Karpas-422 (cell line): Measurements from ENCODE around the gene SNX20. TPM values are rescaled to one million over a fixed set of nuclear protein-coding genes. Genes with fewer than 3 reads are reported as not detected.

Source experiments
- DNase-seq: peaks from one replicate; pipeline ENCODE4 v3.0.0-alpha.2; 2015
- H2AFZ ChIP-seq: fragments of 200-600 bp; sonication (generic); 2 replicates; pipeline ENCODE4 v1.6.1; 2014; ENCODE audit warnings: antibody characterized with exemption, low read length, mixed read lengths
- H3K27ac ChIP-seq: fragments of 200-600 bp; sonication (generic); 2 replicates; pipeline ENCODE4 v1.5.1; 2014; ENCODE audit warnings: mild to moderate bottlenecking, low read length, moderate library complexity
- H3K27me3 ChIP-seq: fragments of 200-600 bp; sonication (generic); 2 replicates; pipeline ENCODE4 v1.6.1; 2014; ENCODE audit warnings: low read length, mixed read lengths
- H3K36me3 ChIP-seq: fragments of 200-600 bp; sonication (generic); 2 replicates; pipeline ENCODE4 v1.6.1; 2014; ENCODE audit warnings: low read length, mixed read lengths; ENCODE audit not compliant: insufficient read depth
- H3K4me1 ChIP-seq: fragments of 200-600 bp; sonication (generic); 2 replicates; pipeline ENCODE4 v1.6.1; 2014; ENCODE audit warnings: mild to moderate bottlenecking, low read length, mixed read lengths
- H3K4me2 ChIP-seq: fragments of 200-600 bp; sonication (generic); 2 replicates; pipeline ENCODE4 v1.6.1; 2014; ENCODE audit warnings: low read length, low read depth, mild to moderate bottlenecking; ENCODE audit not compliant: poor library complexity, severe bottlenecking
- H3K4me3 ChIP-seq: fragments of 200-600 bp; sonication (generic); 2 replicates; pipeline ENCODE4 v1.5.1; 2014; ENCODE audit warnings: mild to moderate bottlenecking, antibody characterized with exemption, low read length, mixed read lengths
- H3K79me2 ChIP-seq: fragments of 200-600 bp; sonication (generic); 2 replicates; pipeline ENCODE4 v1.6.1; 2014; ENCODE audit warnings: mild to moderate bottlenecking, low read length, mixed read lengths
- H3K9ac ChIP-seq: fragments of 200-600 bp; sonication (generic); 2 replicates; pipeline ENCODE4 v1.6.0; 2014; ENCODE audit warnings: low read length
- H3K9me2 ChIP-seq: fragments of 200-600 bp; sonication (generic), shearing (Covaris generic); replicated peaks from 2 replicates; pipeline ENCODE4 v1.6.0; 2014; ENCODE audit warnings: mild to moderate bottlenecking, low read length, moderate library complexity; ENCODE audit not compliant: insufficient read depth
- H3K9me3 ChIP-seq: fragments of 300-700, 200-600 bp; sonication (generic); 2 replicates; pipeline ENCODE4 v1.6.1; 2014; ENCODE audit warnings: low read length, mixed read lengths
- H4K20me1 ChIP-seq: fragments of 200-600 bp; sonication (generic); 2 replicates; pipeline ENCODE4 v1.6.1; 2014; ENCODE audit warnings: mild to moderate bottlenecking, antibody characterized with exemption, low read length, low read depth; ENCODE audit not compliant: insufficient read depth
- total RNA-seq: library from RNA; depleted of rRNA; stranded (reverse); fragments of >200 nt; shearing (Covaris generic); gene quantifications from 2 replicates; pipeline ENCODE4 v1.2.3, GENCODE V29; 2014; ENCODE audit warnings: low replicate concordance

The SNX20 gene
- total RNA-seq, 1 experiment from 2014 or later = 10.2 TPM

- H3K9ac ChIP-seq = no peak overlapping the region
- no peak for DNase-seq
- H3K27me3 ChIP-seq = no peaks in the 10 kb centered on the region
- no peak overlapping the region for H3K27ac ChIP-seq
- H2AFZ ChIP-seq = no peak overlapping the region
- H4K20me1 ChIP-seq = no peaks in the 10 kb centered on the region
- H3K9me3 ChIP-seq = peaks cover 17% of the 10 kb centered on the region
- no peaks in the 10 kb centered on the region for H3K79me2 ChIP-seq
- H3K4me2 ChIP-seq = no peak overlapping the region
- no peaks in the 10 kb centered on the region for H3K4me1 ChIP-seq
- no peaks in the 10 kb centered on the region for H3K9me2 ChIP-seq
- no peak overlapping the region for H3K4me3 ChIP-seq
- H3K36me3 ChIP-seq = peaks cover 13% of the 10 kb centered on the region
Observed at GRCh38 chr16:50673496-50674275, 7.4 kb downstream of the SNX20 start.

- Histone ChIP-seq H3K79me2 (no peaks in the 10 kb centered on the region), H3K27me3 (no peaks in the 10 kb centered on the region), H3K4me1 (no peaks in the 10 kb centered on the region), H3K4me3 (no peak overlapping the region), H3K9me3 (peaks cover 17% of the 10 kb centered on the region), H4K20me1 (no peaks in the 10 kb centered on the region), H3K27ac (no peak overlapping the region), H3K9me2 (no peaks in the 10 kb centered on the region), H3K4me2 (no peak overlapping the region), H2AFZ (no peak overlapping the region), H3K36me3 (peaks cover 13% of the 10 kb centered on the region), H3K9ac (no peak overlapping the region)
- peak; percentile 79 for DNase-seq
Observed at GRCh38 chr16:50671644-50672260, 9.4 kb downstream of the SNX20 start.

GRCh38 chr16:50670476-50670875 lies 10.6 kb downstream of the SNX20 start:
- Histone ChIP-seq H3K4me3 (no peak overlapping the region), H3K4me2 (no peak overlapping the region), H3K79me2 (no peaks in the 10 kb centered on the region), H3K4me1 (no peaks in the 10 kb centered on the region), H3K9me2 (no peaks in the 10 kb centered on the region), H2AFZ (no peak overlapping the region), H3K9ac (no peak overlapping the region), H3K36me3 (peaks cover 13% of the 10 kb centered on the region), H3K9me3 (peaks cover 17% of the 10 kb centered on the region), H3K27ac (no peak overlapping the region), H3K27me3 (no peaks in the 10 kb centered on the region), H4K20me1 (no peaks in the 10 kb centered on the region)
- no peak for DNase-seq

GRCh38 chr16:50669741-50670140 lies 11.4 kb downstream of the SNX20 start:
- H3K9ac ChIP-seq = no peak overlapping the region
- no peaks in the 10 kb centered on the region for H3K79me2 ChIP-seq
- H3K4me1 ChIP-seq = no peaks in the 10 kb centered on the region
- H3K27me3 ChIP-seq = no peaks in the 10 kb centered on the region
- H3K4me3 ChIP-seq = no peak overlapping the region
- DNase-seq = no peak
- H2AFZ ChIP-seq = no peak overlapping the region
- peaks cover 11% of the 10 kb centered on the region for H3K36me3 ChIP-seq
- H3K9me2 ChIP-seq = no peaks in the 10 kb centered on the region
- no peak overlapping the region for H3K4me2 ChIP-seq
- no peaks in the 10 kb centered on the region for H4K20me1 ChIP-seq
- H3K9me3 ChIP-seq = peaks cover 17% of the 10 kb centered on the region
- no peak overlapping the region for H3K27ac ChIP-seq

GRCh38 chr16:50668368-50669008 lies 12.6 kb downstream of the SNX20 start:
- Histone ChIP-seq H3K27me3 (no peaks in the 10 kb centered on the region), H3K9me3 (peaks cover 17% of the 10 kb centered on the region), H2AFZ (no peak overlapping the region), H3K4me1 (no peaks in the 10 kb centered on the region), H3K79me2 (no peaks in the 10 kb centered on the region), H3K36me3 (peaks cover 3% of the 10 kb centered on the region; the same call in 1 of the 2 replicates), H3K4me2 (no peak overlapping the region), H4K20me1 (no peaks in the 10 kb centered on the region), H3K9me2 (no peaks in the 10 kb centered on the region), H3K9ac (no peak overlapping the region), H3K4me3 (no peak overlapping the region), H3K27ac (no peak overlapping the region)
- no peak for DNase-seq

GRCh38 chr16:50667497-50668367 lies 13.4 kb downstream of the SNX20 start:
- peaks cover 3% of the 10 kb centered on the region; the same call in 1 of the 2 replicates for H3K36me3 ChIP-seq
- peaks cover 16% of the 10 kb centered on the region for H3K9me3 ChIP-seq
- H3K4me3 ChIP-seq = no peak overlapping the region
- H3K27ac ChIP-seq = no peak overlapping the region
- DNase-seq = no peak
- no peak overlapping the region for H2AFZ ChIP-seq
- H3K4me1 ChIP-seq = no peaks in the 10 kb centered on the region
- H4K20me1 ChIP-seq = no peaks in the 10 kb centered on the region
- H3K4me2 ChIP-seq = no peak overlapping the region
- no peaks in the 10 kb centered on the region for H3K27me3 ChIP-seq
- no peaks in the 10 kb centered on the region for H3K9me2 ChIP-seq
- no peak overlapping the region for H3K9ac ChIP-seq
- H3K79me2 ChIP-seq = no peaks in the 10 kb centered on the region

GRCh38 chr16:50666658-50667496 lies 14.2 kb downstream of the SNX20 start:
- H3K36me3 ChIP-seq = peaks cover 1% of the 10 kb centered on the region; the same call in 1 of the 2 replicates
- no peaks in the 10 kb centered on the region for H3K79me2 ChIP-seq
- H2AFZ ChIP-seq = peak overlapping the region; percentile 67; the same call in 1 of the 2 replicates
- no peaks in the 10 kb centered on the region for H4K20me1 ChIP-seq
- no peaks in the 10 kb centered on the region for H3K4me1 ChIP-seq
- no peak overlapping the region for H3K27ac ChIP-seq
- H3K9ac ChIP-seq = no peak overlapping the region; the same call in 1 of the 2 replicates
- no peaks in the 10 kb centered on the region for H3K27me3 ChIP-seq
- peak overlapping the region; percentile 42 for H3K4me2 ChIP-seq
- no peak for DNase-seq
- no peaks in the 10 kb centered on the region for H3K9me2 ChIP-seq
- H3K4me3 ChIP-seq = peak overlapping the region; percentile 35; the same call in 1 of the 2 replicates
- peaks cover 8% of the 10 kb centered on the region for H3K9me3 ChIP-seq
